ENCODE data around the gene WLS. TPM values are rescaled to one million over a fixed set of nuclear protein-coding genes. Genes with fewer than 3 reads are reported as not detected.

WLS gene
- total RNA-seq, 1 donor from 2014 or later: 187 TPM

DNA sequence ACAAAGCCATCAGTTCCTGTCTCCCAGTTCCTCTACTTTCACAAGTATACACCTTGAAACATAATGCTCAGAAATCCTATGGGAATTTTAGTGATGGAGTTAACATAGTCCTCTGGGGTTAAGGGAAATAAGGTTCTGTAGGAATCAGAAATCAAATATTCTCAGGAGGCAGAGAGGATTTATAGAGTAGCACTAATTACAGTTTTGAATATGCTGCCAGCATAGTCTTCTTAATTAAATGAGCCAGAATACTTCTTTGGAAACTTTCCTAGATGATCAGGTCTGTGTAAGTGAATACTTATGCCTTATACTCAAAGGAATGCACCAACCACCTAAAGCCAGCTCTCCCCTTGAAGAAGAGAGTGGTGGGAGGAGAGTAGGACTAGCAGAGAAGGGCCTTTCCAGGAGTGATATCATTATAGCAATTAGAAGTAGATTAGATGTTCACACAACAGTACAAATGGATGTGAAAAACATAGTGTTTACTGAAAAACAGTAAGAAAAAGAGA lies 150.5 kb downstream of the WLS start:
- Histone ChIP-seq H2AFZ (ENCODE audit: low read depth, low read length) (no peak overlapping the region), H3K9ac (ENCODE audit: low read length) (no peak overlapping the region), H3K36me3 (ENCODE audit: insufficient read depth, low read length) (no peaks in the 10 kb centered on the region), H3K4me1 (ENCODE audit: insufficient read depth, low read length) (no peaks in the 10 kb centered on the region), H3K4me2 (ENCODE audit: low read length) (no peak overlapping the region), H3K9me3 (ENCODE audit: insufficient read depth, low read depth, low read length) (no peaks in the 10 kb centered on the region), H4K20me1 (ENCODE audit: insufficient read depth, low read length) (no peaks in the 10 kb centered on the region), H3K79me2 (ENCODE audit: insufficient read depth, low read length) (no peaks in the 10 kb centered on the region), H3K27me3 (ENCODE audit: insufficient read depth, low read length) (no peaks in the 10 kb centered on the region), H3K27ac (ENCODE audit: low read depth, low read length) (no peak overlapping the region), H3K4me3 (ENCODE audit: insufficient read depth, low read depth, low read length) (no peak overlapping the region)
- no peak overlapping the region for H3K4me3 Mint-ChIP-seq (ENCODE audit: unreplicated experiment)
- FAIRE-seq (no peak), DNase-seq (ENCODE audit: low read depth) (peak; percentile 39)
- H3K4me1 Mint-ChIP-seq (ENCODE audit: low read depth, unreplicated experiment): peaks cover 5% of the 10 kb centered on the region
- H3K27me3 Mint-ChIP-seq (ENCODE audit: low read depth, unreplicated experiment): no peaks in the 10 kb centered on the region
- H3K36me3 Mint-ChIP-seq (ENCODE audit: low read depth, unreplicated experiment): peaks cover 4% of the 10 kb centered on the region
- no peak for TF ChIP-seq EZH2 (IDR thresholded peaks at IDR 0.05; ENCODE audit: insufficient read depth, low read length)
- TF ChIP-seq, protein P1, sequence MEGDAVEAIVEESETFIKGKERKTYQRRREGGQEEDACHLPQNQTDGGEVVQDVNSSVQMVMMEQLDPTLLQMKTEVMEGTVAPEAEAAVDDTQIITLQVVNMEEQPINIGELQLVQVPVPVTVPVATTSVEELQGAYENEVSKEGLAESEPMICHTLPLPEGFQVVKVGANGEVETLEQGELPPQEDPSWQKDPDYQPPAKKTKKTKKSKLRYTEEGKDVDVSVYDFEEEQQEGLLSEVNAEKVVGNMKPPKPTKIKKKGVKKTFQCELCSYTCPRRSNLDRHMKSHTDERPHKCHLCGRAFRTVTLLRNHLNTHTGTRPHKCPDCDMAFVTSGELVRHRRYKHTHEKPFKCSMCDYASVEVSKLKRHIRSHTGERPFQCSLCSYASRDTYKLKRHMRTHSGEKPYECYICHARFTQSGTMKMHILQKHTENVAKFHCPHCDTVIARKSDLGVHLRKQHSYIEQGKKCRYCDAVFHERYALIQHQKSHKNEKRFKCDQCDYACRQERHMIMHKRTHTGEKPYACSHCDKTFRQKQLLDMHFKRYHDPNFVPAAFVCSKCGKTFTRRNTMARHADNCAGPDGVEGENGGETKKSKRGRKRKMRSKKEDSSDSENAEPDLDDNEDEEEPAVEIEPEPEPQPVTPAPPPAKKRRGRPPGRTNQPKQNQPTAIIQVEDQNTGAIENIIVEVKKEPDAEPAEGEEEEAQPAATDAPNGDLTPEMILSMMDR (IDR thresholded peaks at IDR 0.05; ENCODE audit: insufficient read depth, low read depth, low read length): no peak
- no peaks in the 10 kb centered on the region for H3K9me3 Mint-ChIP-seq (ENCODE audit: unreplicated experiment)
- H3K27ac Mint-ChIP-seq (ENCODE audit: unreplicated experiment): no peak overlapping the region

DNA sequence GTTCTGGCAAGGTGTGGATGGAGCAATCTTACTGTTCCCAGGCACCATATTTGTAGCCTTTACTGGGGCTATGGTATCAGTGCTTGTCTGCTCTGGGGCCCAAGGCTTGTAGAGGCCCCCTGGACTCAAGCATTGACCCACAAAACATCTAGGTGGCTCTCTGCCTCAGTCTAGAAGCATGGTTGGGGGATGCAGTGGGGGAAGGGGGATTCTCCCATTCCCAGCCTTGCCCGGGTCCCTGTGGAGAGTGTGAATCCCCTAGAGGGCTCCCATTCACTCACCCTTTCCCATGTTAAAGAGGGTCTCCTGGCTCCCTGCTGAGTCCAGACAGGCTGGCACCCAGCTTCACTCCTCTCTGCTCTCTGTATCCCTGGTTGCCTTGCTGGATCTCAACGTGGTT lies 153.7 kb downstream of the WLS start:
- Histone ChIP-seq H2AFZ (ENCODE audit: low read depth, low read length) (no peak overlapping the region), H3K4me1 (ENCODE audit: insufficient read depth, low read length) (no peaks in the 10 kb centered on the region), H3K4me2 (ENCODE audit: low read length) (no peak overlapping the region), H3K4me3 (ENCODE audit: insufficient read depth, low read depth, low read length) (no peak overlapping the region), H3K79me2 (ENCODE audit: insufficient read depth, low read length) (no peaks in the 10 kb centered on the region), H4K20me1 (ENCODE audit: insufficient read depth, low read length) (no peaks in the 10 kb centered on the region), H3K27ac (ENCODE audit: low read depth, low read length) (no peak overlapping the region), H3K36me3 (ENCODE audit: insufficient read depth, low read length) (no peaks in the 10 kb centered on the region), H3K9me3 (ENCODE audit: insufficient read depth, low read depth, low read length) (no peaks in the 10 kb centered on the region), H3K27me3 (ENCODE audit: insufficient read depth, low read length) (no peaks in the 10 kb centered on the region), H3K9ac (ENCODE audit: low read length) (no peak overlapping the region)
- Mint-ChIP-seq H3K4me3 (ENCODE audit: unreplicated experiment) (no peak overlapping the region), H3K36me3 (ENCODE audit: low read depth, unreplicated experiment) (peaks cover 4% of the 10 kb centered on the region), H3K27ac (ENCODE audit: unreplicated experiment) (no peak overlapping the region), H3K9me3 (ENCODE audit: unreplicated experiment) (peaks cover 2% of the 10 kb centered on the region), H3K4me1 (ENCODE audit: low read depth, unreplicated experiment) (peaks cover 5% of the 10 kb centered on the region), H3K27me3 (ENCODE audit: low read depth, unreplicated experiment) (no peaks in the 10 kb centered on the region)
- no peak for FAIRE-seq
- DNase-seq (ENCODE audit: low read depth): no peak
- TF ChIP-seq, protein P1 (IDR thresholded peaks at IDR 0.05; ENCODE audit: insufficient read depth, low read depth, low read length): no peak
- TF ChIP-seq EZH2 (IDR thresholded peaks at IDR 0.05; ENCODE audit: insufficient read depth, low read length): no peak

Small RNAs within 50 kb of the gene (microRNA-seq; reads per million reads assigned to microRNA genes)
- gene MIR1262: 5.5 reads per million, percentile 23 among the genes with 10 or more reads in this experiment

Other genes with a start within 250 kb of the WLS start
- 0.52 and 1.3 TPM in 2 replicates for gene DIRAS3, start 181.9 kb downstream of the WLS start, total RNA-seq
- gene RPE65, start 217.4 kb upstream of the WLS start, total RNA-seq: 0.27 and 0.91 TPM in 2 replicates